GM12873 (cell line): ENCODE data around the gene IP6K2.

Source experiments
- CTCF ChIP-seq: IDR thresholded peaks from 2 replicates; pipeline ENCODE4 v1.5.1; 2012; ENCODE audit warnings: low read depth, mild to moderate bottlenecking, moderate library complexity, low read length, control low read depth; ENCODE audit not compliant: insufficient read depth; ENCODE audit errors: missing control alignments

Gene IP6K2

GRCh38 chr3:48639944-48640606 is 76.9 kb downstream of the IP6K2 start:
- TF ChIP-seq CTCF = no peak
